ENCODE measurements around the gene SEMA4B.

DNA sequence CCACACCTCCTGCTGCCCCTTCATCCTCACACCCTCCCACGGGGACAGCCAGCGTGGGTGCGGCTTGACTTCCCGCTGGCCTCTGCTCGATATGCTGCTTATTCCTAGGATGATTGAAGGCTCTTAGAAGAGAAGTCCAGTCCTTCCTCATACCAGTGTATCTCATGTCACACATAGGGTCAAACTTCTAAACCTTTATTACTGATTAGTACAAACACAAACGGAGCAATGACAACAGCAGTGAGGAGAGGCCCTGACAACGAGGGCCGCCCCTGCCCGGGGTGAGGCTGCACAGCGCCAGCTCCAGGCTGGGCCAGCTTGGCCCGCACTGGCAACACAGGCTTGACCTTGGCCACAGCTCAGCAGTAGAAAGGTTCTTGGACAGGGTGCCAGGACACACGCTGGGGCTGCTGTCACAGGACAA lies 29.0 kb downstream of the SEMA4B start:
- no peak for TF ChIP-seq POLR2A (IDR thresholded peaks at IDR 0.05; ENCODE audit: low read depth, low read length)
- TF ChIP-seq POLR2AphosphoS5 (IDR thresholded peaks at IDR 0.05; ENCODE audit: low read depth, low read length) = no peak

Measured in GM12892 (cell line).